IPS DF 6.9 (cell line): ENCODE data around the gene COL5A2.

Source experiments
- DNase-seq: peaks from one replicate; pipeline ENCODE4 v3.0.0-alpha.2; 2013; ENCODE audit warnings: low read depth, low spot score
- H3K27ac ChIP-seq: one replicate; pipeline ENCODE4 v1.5.1; 2013; ENCODE audit warnings: low read length, control low read depth
- H3K27me3 ChIP-seq: 2 replicates; pipeline ENCODE4 v1.6.1; 2013; ENCODE audit warnings: mild to moderate bottlenecking, low read length; ENCODE audit not compliant: control insufficient read depth, insufficient read depth
- H3K36me3 ChIP-seq: 2 replicates; pipeline ENCODE4 v1.6.1; 2013; ENCODE audit warnings: low read length; ENCODE audit not compliant: control insufficient read depth, insufficient read depth
- H3K4me1 ChIP-seq: 2 replicates; pipeline ENCODE4 v1.6.1; 2013; ENCODE audit warnings: low read length; ENCODE audit not compliant: control insufficient read depth, insufficient read depth
- H3K4me3 ChIP-seq: 2 replicates; pipeline ENCODE4 v1.5.1; 2013; ENCODE audit warnings: mild to moderate bottlenecking, low read length
- H3K9me3 ChIP-seq: 2 replicates; pipeline ENCODE4 v1.6.1; 2013; ENCODE audit warnings: low read length, inconsistent platforms; ENCODE audit not compliant: control insufficient read depth, insufficient read depth
- WGBS: extraction: QIAGEN DNeasy Blood & Tissue Kit; methylation state at CpG from one replicate; pipeline ENCODE4 v1.1.7; 2013; ENCODE audit warnings: mixed read lengths, missing lambda C conversion rate; ENCODE audit not compliant: insufficient read length, insufficient coverage; 5-methylcytosine and 5-hydroxymethylcytosine counted together

Gene COL5A2

GRCh38 chr2:189129971-189130370, 49.6 kb downstream of the COL5A2 start:
- Histone ChIP-seq H3K27me3 (no peaks in the 10 kb centered on the region), H3K27ac (no peak overlapping the region), H3K36me3 (no peaks in the 10 kb centered on the region), H3K9me3 (no peaks in the 10 kb centered on the region), H3K4me1 (no peaks in the 10 kb centered on the region), H3K4me3 (no peak overlapping the region)
- no CpG with 5 or more reads among the region's 2 CpGs for WGBS
- DNase-seq, result no peak

- no CpG with 5 or more reads among the region's 4 CpGs for WGBS
- no peak overlapping the region for H3K27ac ChIP-seq
- no peak overlapping the region for H3K4me3 ChIP-seq
Measured at GRCh38 chr2:189128970-189129369, 50.6 kb downstream of the COL5A2 start.

GRCh38 chr2:189127756-189128155, 51.8 kb downstream of the COL5A2 start:
- H3K27me3 ChIP-seq, result no peaks in the 10 kb centered on the region
- H3K4me3 ChIP-seq, result no peak overlapping the region
- DNase-seq, result no peak
- H3K9me3 ChIP-seq, result no peaks in the 10 kb centered on the region
- WGBS, result no CpG with 5 or more reads among the region's 1 CpG
- no peaks in the 10 kb centered on the region for H3K36me3 ChIP-seq
- H3K4me1 ChIP-seq, result no peaks in the 10 kb centered on the region
- H3K27ac ChIP-seq, result no peak overlapping the region

More at GRCh38 chr2:189128970-189129369, 50.6 kb downstream of the COL5A2 start:
- no peaks in the 10 kb centered on the region for H3K9me3 ChIP-seq
- DNase-seq, result no peak
- H3K4me1 ChIP-seq, result no peaks in the 10 kb centered on the region
- H3K36me3 ChIP-seq, result no peaks in the 10 kb centered on the region
- H3K27me3 ChIP-seq, result no peaks in the 10 kb centered on the region

GRCh38 chr2:189125195-189125594, 54.4 kb downstream of the COL5A2 start:
- H3K27me3 ChIP-seq, result no peaks in the 10 kb centered on the region
- no peaks in the 10 kb centered on the region for H3K9me3 ChIP-seq

GRCh38 chr2:189124175-189124574, 55.4 kb downstream of the COL5A2 start:
- Histone ChIP-seq H3K27ac (no peak overlapping the region), H3K27me3 (no peaks in the 10 kb centered on the region), H3K9me3 (no peaks in the 10 kb centered on the region), H3K36me3 (no peaks in the 10 kb centered on the region), H3K4me3 (no peak overlapping the region), H3K4me1 (no peaks in the 10 kb centered on the region)
- no peak for DNase-seq
- no CpG with 5 or more reads among the region's 5 CpGs for WGBS

More at GRCh38 chr2:189125195-189125594, 54.4 kb downstream of the COL5A2 start:
- no peaks in the 10 kb centered on the region for H3K4me1 ChIP-seq
- DNase-seq, result no peak
- no peak overlapping the region for H3K4me3 ChIP-seq
- no peak overlapping the region for H3K27ac ChIP-seq
- no peaks in the 10 kb centered on the region for H3K36me3 ChIP-seq

- Histone ChIP-seq H3K27ac (no peak overlapping the region), H3K36me3 (no peaks in the 10 kb centered on the region), H3K4me1 (no peaks in the 10 kb centered on the region), H3K4me3 (no peak overlapping the region), H3K9me3 (no peaks in the 10 kb centered on the region), H3K27me3 (no peaks in the 10 kb centered on the region)
- no peak for DNase-seq
Measured at GRCh38 chr2:189118386-189118785, 61.2 kb downstream of the COL5A2 start.

GRCh38 chr2:189116979-189117378, 62.6 kb downstream of the COL5A2 start:
- Histone ChIP-seq H3K4me3 (no peak overlapping the region), H3K9me3 (no peaks in the 10 kb centered on the region), H3K27ac (no peak overlapping the region), H3K27me3 (no peaks in the 10 kb centered on the region), H3K36me3 (no peaks in the 10 kb centered on the region), H3K4me1 (no peaks in the 10 kb centered on the region)
- no CpG with 5 or more reads among the region's 1 CpG for WGBS
- no peak for DNase-seq

- no peaks in the 10 kb centered on the region for H3K4me1 ChIP-seq
Measured at GRCh38 chr2:189116087-189116486, 63.5 kb downstream of the COL5A2 start.

GRCh38 chr2:189115126-189115525, 64.4 kb downstream of the COL5A2 start:
- no CpG with 5 or more reads among the region's 2 CpGs for WGBS

More at GRCh38 chr2:189116087-189116486, 63.5 kb downstream of the COL5A2 start:
- Histone ChIP-seq H3K4me3 (no peak overlapping the region), H3K27ac (no peak overlapping the region), H3K36me3 (no peaks in the 10 kb centered on the region), H3K27me3 (no peaks in the 10 kb centered on the region), H3K9me3 (no peaks in the 10 kb centered on the region)
- no CpG with 5 or more reads among the region's 4 CpGs for WGBS
- no peak for DNase-seq

GRCh38 chr2:189113963-189114362, 65.6 kb downstream of the COL5A2 start:
- H3K9me3 ChIP-seq, result no peaks in the 10 kb centered on the region
- no peaks in the 10 kb centered on the region for H3K4me1 ChIP-seq
- H3K36me3 ChIP-seq, result no peaks in the 10 kb centered on the region
- H3K27me3 ChIP-seq, result no peaks in the 10 kb centered on the region
- H3K4me3 ChIP-seq, result no peak overlapping the region
- DNase-seq, result no peak
- WGBS, result no CpG with 5 or more reads among the region's 2 CpGs
- H3K27ac ChIP-seq, result no peak overlapping the region

More at GRCh38 chr2:189115126-189115525, 64.4 kb downstream of the COL5A2 start:
- Histone ChIP-seq H3K9me3 (no peaks in the 10 kb centered on the region), H3K36me3 (no peaks in the 10 kb centered on the region), H3K27me3 (no peaks in the 10 kb centered on the region), H3K27ac (no peak overlapping the region), H3K4me3 (no peak overlapping the region), H3K4me1 (no peaks in the 10 kb centered on the region)
- DNase-seq, result no peak

GRCh38 chr2:189111063-189111715, 68.4 kb downstream of the COL5A2 start:
- DNase-seq, result no peak
- Histone ChIP-seq H3K36me3 (no peaks in the 10 kb centered on the region), H3K27ac (no peak overlapping the region), H3K4me3 (no peak overlapping the region), H3K27me3 (no peaks in the 10 kb centered on the region), H3K9me3 (no peaks in the 10 kb centered on the region), H3K4me1 (no peaks in the 10 kb centered on the region)
- no CpG with 5 or more reads among the region's 2 CpGs for WGBS
